Trophoblast cell (in vitro differentiated cells and primary cell): Measurements from ENCODE around the gene RBFOX2.

Experiments used
- DNase-seq, 2 donors: peaks; one replicate each; pipeline ENCODE4 v3.0.0-alpha.2; 2016
- H2AFZ ChIP-seq: 2 replicates; pipeline ENCODE4 v1.6.1; 2013; ENCODE audit warnings: low read length, moderate library complexity, mild to moderate bottlenecking; ENCODE audit not compliant: insufficient read depth, poor library complexity
- H2AK5ac ChIP-seq: 2 replicates; pipeline ENCODE4 v1.6.1; 2013; ENCODE audit warnings: mild to moderate bottlenecking, low read length
- H2BK120ac ChIP-seq: 2 replicates; pipeline ENCODE4 v1.6.1; 2013; ENCODE audit warnings: low read length, mild to moderate bottlenecking, moderate library complexity; ENCODE audit not compliant: insufficient read depth, poor library complexity
- H2BK12ac ChIP-seq: 2 replicates; pipeline ENCODE4 v1.6.1; 2013; ENCODE audit warnings: mild to moderate bottlenecking, low read length, moderate library complexity
- H2BK5ac ChIP-seq: 2 replicates; pipeline ENCODE4 v1.6.1; 2013; ENCODE audit warnings: low read length, low read depth, moderate library complexity, mild to moderate bottlenecking; ENCODE audit not compliant: poor library complexity
- H3K14ac ChIP-seq: 2 replicates; pipeline ENCODE4 v1.6.1; 2013; ENCODE audit warnings: mild to moderate bottlenecking, low read length
- H3K18ac ChIP-seq: 2 replicates; pipeline ENCODE4 v1.6.1; 2013; ENCODE audit warnings: mild to moderate bottlenecking, low read length
- H3K23ac ChIP-seq: 2 replicates; pipeline ENCODE4 v1.6.1; 2013; ENCODE audit warnings: low read length
- H3K27ac ChIP-seq: 2 replicates; pipeline ENCODE4 v1.5.1; 2013; ENCODE audit warnings: low read depth, mild to moderate bottlenecking, inconsistent platforms, low read length, moderate library complexity
- H3K27me3 ChIP-seq: 2 replicates; pipeline ENCODE4 v1.6.1; 2013; ENCODE audit warnings: inconsistent platforms, mild to moderate bottlenecking, low read length, moderate library complexity; ENCODE audit not compliant: insufficient read depth
- H3K36me3 ChIP-seq, 2 experiments: 1 replicate in 1 of 2; 2 replicates in 1 of 2; pipeline ENCODE4 v1.6.1; 2013; ENCODE audit warnings: low read length in 2 of 2, mild to moderate bottlenecking in 2 of 2, moderate library complexity in 1 of 2; ENCODE audit not compliant: insufficient read depth in 2 of 2, control insufficient read depth in 1 of 2
- H3K4ac ChIP-seq: 2 replicates; pipeline ENCODE4 v1.6.1; 2013; ENCODE audit warnings: low read depth, mild to moderate bottlenecking, low read length, moderate library complexity
- H3K4me1 ChIP-seq, 2 experiments: 1 replicate in 1 of 2; 2 replicates in 1 of 2; pipeline ENCODE4 v1.6.1; 2013; ENCODE audit warnings: low read length in 2 of 2, mild to moderate bottlenecking in 2 of 2, moderate library complexity in 1 of 2; ENCODE audit not compliant: insufficient read depth in 2 of 2, control insufficient read depth in 1 of 2
- H3K4me2 ChIP-seq: 2 replicates; pipeline ENCODE4 v1.6.1; 2013; ENCODE audit warnings: inconsistent platforms, mild to moderate bottlenecking, low read length, moderate library complexity
- H3K4me3 ChIP-seq: 2 replicates; pipeline ENCODE4 v1.5.1; 2013; ENCODE audit warnings: mild to moderate bottlenecking, low read depth, low read length, inconsistent platforms
- H3K79me1 ChIP-seq: one replicate; pipeline ENCODE4 v1.6.1; 2013; ENCODE audit warnings: low read length
- H3K79me2 ChIP-seq: 2 replicates; pipeline ENCODE4 v1.6.1; 2013; ENCODE audit warnings: low read length, mild to moderate bottlenecking; ENCODE audit not compliant: control insufficient read depth, insufficient read depth, poor library complexity
- H3K9ac ChIP-seq: 2 replicates; pipeline ENCODE4 v1.6.1; 2013; ENCODE audit warnings: mild to moderate bottlenecking, low read length
- H3K9me3 ChIP-seq: 2 replicates; pipeline ENCODE4 v1.6.1; 2013; ENCODE audit warnings: low read depth, mild to moderate bottlenecking, control low read depth, inconsistent platforms, low read length; ENCODE audit not compliant: insufficient read depth
- H4K12ac ChIP-seq: 2 replicates; pipeline ENCODE4 v1.6.1; 2013; ENCODE audit warnings: low read depth, mild to moderate bottlenecking, low read length, moderate library complexity
- H4K8ac ChIP-seq: 2 replicates; pipeline ENCODE4 v1.6.1; 2013; ENCODE audit warnings: low read depth, mild to moderate bottlenecking, low read length, moderate library complexity
- H4K91ac ChIP-seq: one replicate; pipeline ENCODE4 v1.6.1; 2013; ENCODE audit warnings: low read depth, mild to moderate bottlenecking, low read length, moderate library complexity
- whole genome bisulfite sequencing: extraction: QIAGEN DNeasy Blood & Tissue Kit; methylation state at CpG from one replicate; pipeline ENCODE4 v1.1.7; 2013; ENCODE audit warnings: missing lambda C conversion rate; ENCODE audit not compliant: insufficient read length, insufficient coverage; ENCODE audit errors: extremely low coverage; 5-methylcytosine and 5-hydroxymethylcytosine counted together

Gene RBFOX2

DNA sequence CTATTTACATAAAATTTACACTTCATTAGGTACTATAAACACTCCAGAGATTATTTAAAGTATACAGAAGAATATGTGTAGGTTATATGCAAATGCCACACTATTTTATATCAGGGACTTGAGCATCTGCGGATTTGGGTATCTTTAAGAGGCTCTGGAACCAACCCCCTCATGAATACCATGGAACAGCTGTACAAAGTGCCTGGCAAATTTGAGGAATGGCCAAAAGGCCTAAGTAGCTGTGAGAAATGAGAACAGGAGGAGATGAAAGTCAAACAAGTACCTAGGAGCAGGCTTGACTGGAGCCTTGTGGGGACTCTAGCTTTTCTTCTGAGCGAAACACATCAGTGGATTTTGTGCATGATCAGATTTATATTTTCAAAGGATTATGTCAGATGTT, 149.3 kb downstream of the RBFOX2 start:
- no peak overlapping the region for H3K4me2 ChIP-seq
- H3K9me3 ChIP-seq: no peaks in the 10 kb centered on the region
- no peaks in the 10 kb centered on the region for H3K4me1 ChIP-seq
- H3K36me3 ChIP-seq: no peaks in the 10 kb centered on the region
- H3K27me3 ChIP-seq: no peaks in the 10 kb centered on the region
- no peak overlapping the region for H4K91ac ChIP-seq
- H3K18ac ChIP-seq: no peak overlapping the region
- H3K27ac ChIP-seq: no peak overlapping the region
- no peak overlapping the region for H2BK5ac ChIP-seq
- H3K14ac ChIP-seq: no peak overlapping the region
- H3K4ac ChIP-seq: no peak overlapping the region
- no peak overlapping the region for H2AFZ ChIP-seq
- H3K4me3 ChIP-seq: no peak overlapping the region
- H3K79me2 ChIP-seq: peaks cover 1% of the 10 kb centered on the region
- no peak overlapping the region for H2AK5ac ChIP-seq
- H3K9ac ChIP-seq: no peak overlapping the region
- no peak overlapping the region for H3K23ac ChIP-seq
- WGBS: no CpG with 5 or more reads among the region's 2 CpGs
- H4K8ac ChIP-seq: no peak overlapping the region
- DNase-seq: no peak
- no peak overlapping the region for H4K12ac ChIP-seq
- no peaks in the 10 kb centered on the region for H3K79me1 ChIP-seq
- H2BK12ac ChIP-seq: no peak overlapping the region
- H2BK120ac ChIP-seq: no peak overlapping the region

DNA sequence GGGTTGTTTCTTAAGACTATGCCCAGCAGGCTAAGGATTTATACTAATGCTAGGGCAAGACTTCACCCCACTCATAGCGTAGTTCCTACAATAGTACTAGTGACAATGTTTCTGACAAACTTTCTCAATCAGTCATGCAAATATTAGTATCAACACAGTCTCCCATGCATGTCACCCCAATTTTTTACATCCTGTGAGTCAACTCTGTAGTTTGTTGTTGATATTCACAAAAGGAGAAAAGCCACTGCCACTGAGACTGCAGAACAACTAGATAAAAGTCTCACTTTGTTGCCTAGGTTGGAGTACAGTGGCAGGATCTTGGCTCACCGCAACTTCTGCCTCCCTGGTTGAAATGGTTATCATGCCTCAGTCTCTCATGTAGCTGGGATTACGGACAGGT, 155.2 kb downstream of the RBFOX2 start:
- Histone ChIP-seq H2BK5ac (no peak overlapping the region), H3K79me2 (no peaks in the 10 kb centered on the region), H2BK120ac (no peak overlapping the region), H2AK5ac (no peak overlapping the region), H3K14ac (no peak overlapping the region), H2BK12ac (no peak overlapping the region), H3K27me3 (no peaks in the 10 kb centered on the region), H3K23ac (no peak overlapping the region), H3K9ac (no peak overlapping the region), H4K8ac (no peak overlapping the region), H3K4ac (no peak overlapping the region), H3K9me3 (no peaks in the 10 kb centered on the region), H3K18ac (no peak overlapping the region), H3K27ac (no peak overlapping the region), H3K36me3 (no peaks in the 10 kb centered on the region), H2AFZ (no peak overlapping the region), H3K4me3 (no peak overlapping the region), H3K4me1 (peaks cover 0 to 5% of the 10 kb centered on the region in 2 experiments), H4K91ac (no peak overlapping the region), H3K4me2 (no peak overlapping the region), H3K79me1 (no peaks in the 10 kb centered on the region), H4K12ac (no peak overlapping the region)
- WGBS: no CpG with 5 or more reads among the region's 3 CpGs
- no peak for DNase-seq

- Histone ChIP-seq H4K12ac (no peak overlapping the region), H3K9ac (no peak overlapping the region), H3K4me1 (peaks cover 0 to 5% of the 10 kb centered on the region in 2 experiments), H4K8ac (no peak overlapping the region), H3K36me3 (no peaks in the 10 kb centered on the region), H3K79me1 (no peaks in the 10 kb centered on the region), H3K4me2 (no peak overlapping the region), H3K9me3 (no peaks in the 10 kb centered on the region), H2AK5ac (no peak overlapping the region), H2AFZ (no peak overlapping the region), H3K27me3 (no peaks in the 10 kb centered on the region), H2BK12ac (no peak overlapping the region), H4K91ac (no peak overlapping the region), H3K14ac (no peak overlapping the region), H3K23ac (no peak overlapping the region), H3K79me2 (no peaks in the 10 kb centered on the region), H2BK120ac (no peak overlapping the region), H3K4me3 (no peak overlapping the region), H3K27ac (no peak overlapping the region), H2BK5ac (no peak overlapping the region), H3K18ac (no peak overlapping the region), H3K4ac (no peak overlapping the region)
- no CpG with 5 or more reads among the region's 13 CpGs for WGBS
- DNase-seq: no peak
These were observed 156.2 kb downstream of the RBFOX2 start for GRCh38 chr22:35872451-35872850.

DNA sequence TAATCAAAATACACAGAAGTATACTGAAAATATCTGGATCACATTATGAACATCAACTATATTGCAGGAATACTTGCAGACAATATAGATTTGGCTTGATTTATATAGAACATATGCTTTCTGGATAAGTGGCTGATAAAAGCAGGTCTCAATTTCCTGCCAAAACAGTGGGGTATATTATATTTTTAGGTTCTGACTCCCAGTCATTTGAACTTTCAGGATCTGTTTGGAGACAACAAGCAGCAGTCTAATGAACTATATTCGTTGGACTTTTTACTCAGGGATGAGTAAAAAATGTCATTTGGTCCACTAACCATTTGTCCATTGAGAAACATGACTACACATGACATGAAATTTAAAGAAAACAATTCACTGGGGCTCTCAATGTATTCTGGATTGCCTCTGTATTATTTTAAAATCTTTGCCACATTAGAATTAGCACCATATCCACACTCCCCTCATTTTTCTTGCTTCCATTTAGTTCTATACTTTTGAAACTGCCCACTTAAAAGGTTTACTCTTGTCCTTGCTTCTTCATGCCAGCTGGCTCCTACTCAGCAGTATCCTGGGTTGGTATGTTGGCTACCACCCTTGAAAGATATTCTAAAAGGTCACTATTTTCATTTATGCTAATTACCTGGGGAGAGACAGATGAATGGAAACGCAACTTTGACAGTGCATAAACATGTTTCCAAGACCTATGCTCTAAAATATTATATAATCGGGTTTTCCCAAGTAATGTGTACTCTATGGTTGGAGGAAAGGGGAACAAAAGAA, 157.9 kb downstream of the RBFOX2 start:
- no peak overlapping the region for H3K23ac ChIP-seq
- DNase-seq: no peak
- no peak overlapping the region for H2BK12ac ChIP-seq
- WGBS: no CpG with 5 or more reads among the region's 3 CpGs
- no peak overlapping the region for H4K8ac ChIP-seq
- H3K27me3 ChIP-seq: no peaks in the 10 kb centered on the region
- no peak overlapping the region for H3K14ac ChIP-seq
- H3K9me3 ChIP-seq: no peaks in the 10 kb centered on the region
- no peak overlapping the region for H2BK5ac ChIP-seq
- no peak overlapping the region for H3K4me3 ChIP-seq
- no peak overlapping the region for H2AFZ ChIP-seq
- no peak overlapping the region for H2BK120ac ChIP-seq
- H2AK5ac ChIP-seq: no peak overlapping the region
- H3K9ac ChIP-seq: no peak overlapping the region
- H3K27ac ChIP-seq: no peak overlapping the region
- no peaks in the 10 kb centered on the region for H3K79me1 ChIP-seq
- H3K18ac ChIP-seq: no peak overlapping the region
- peaks cover 0 to 5% of the 10 kb centered on the region in 2 experiments for H3K4me1 ChIP-seq
- H3K4me2 ChIP-seq: no peak overlapping the region
- H3K36me3 ChIP-seq: no peaks in the 10 kb centered on the region
- no peaks in the 10 kb centered on the region for H3K79me2 ChIP-seq
- H3K4ac ChIP-seq: no peak overlapping the region
- no peak overlapping the region for H4K91ac ChIP-seq
- H4K12ac ChIP-seq: no peak overlapping the region
